HepG2 (cell line): ENCODE measurements around the gene CRISPLD2. TPM values are rescaled to one million over a fixed set of nuclear protein-coding genes. Genes with fewer than 3 reads are reported as not detected.

ENCODE experiments used
- ATF5 ChIP-seq: sonication (generic); formaldehyde crosslinking; IDR thresholded peaks from 2 replicates; pipeline ENCODE4 v1.4.0; 2020; ENCODE audit warnings: mild to moderate bottlenecking, low read depth, missing genetic modification reagents
- BCLAF1 ChIP-seq: fragments of 450-650 bp; IDR thresholded peaks from 2 replicates; pipeline ENCODE4 v1.6.1; 2017; ENCODE audit warnings: mild to moderate bottlenecking
- SMARCE1 ChIP-seq: fragments of 450-650 bp; IDR thresholded peaks from 2 replicates; pipeline ENCODE4 v1.6.1; 2017; ENCODE audit warnings: borderline replicate concordance
- XRCC5 ChIP-seq: fragments of 200-400 bp; formaldehyde crosslinking; optimal IDR thresholded peaks from 2 replicates; pipeline ENCODE3; 2017; ENCODE audit warnings: mild to moderate bottlenecking, low read length
- ZNF318 ChIP-seq: sonication (generic); formaldehyde crosslinking; IDR thresholded peaks from 2 replicates; pipeline ENCODE4 v1.4.0; 2020; ENCODE audit warnings: mild to moderate bottlenecking, missing genetic modification reagents
- ZNF564 ChIP-seq: sonication (generic); formaldehyde crosslinking; IDR thresholded peaks from 2 replicates; pipeline ENCODE4 v1.8.1; 2023; ENCODE audit warnings: mild to moderate bottlenecking, missing genetic modification reagents
- polyA plus RNA-seq, 8 experiments: library from polyadenylated mRNA; depleted of rRNA in 3 of 8; stranded (reverse) in 7 of 8; unstranded in 1 of 8; fragments of >200 nt; fragmentation: Illumina TruSeq in 4 of 8; extraction: Trizol in 4 of 8; gene quantifications; 2 replicates each; pipeline versions ENCODE4 v1.2.1 to v1.2.3, GENCODE V29; 2011 to 2016; ENCODE audit warnings: low read depth in 4 of 8, missing spikeins in 1 of 8, mixed read lengths in 1 of 8; ENCODE audit not compliant: insufficient read depth in 1 of 8
- total RNA-seq, 5 experiments: library from RNA; depleted of rRNA; stranded (reverse); fragments of >200 nt; fragmentation: Illumina TruSeq; extraction: Trizol; gene quantifications; 2 replicates each; pipeline ENCODE4 v1.2.3, GENCODE V29; 2016; ENCODE audit warnings: low read depth in 1 of 5

CRISPLD2 gene
- total and polyA plus RNA-seq, 2 of the 13 experiments (the other 11 are each of a cell fraction or from before 2014, with no cell fraction given), result 0.04 to 0.31 TPM

- TF ChIP-seq BCLAF1 (no peak), ZNF318 (no peak), SMARCE1 (no peak), XRCC5 (no peak), ZNF564 (CRISPR knock-in tag) (no peak), ATF5 (no peak)
These were observed 49.2 kb downstream of the CRISPLD2 start (continued) for GRCh38 chr16:84868829-84869472.
